ENCODE data around the gene RNPEP. TPM values are rescaled to one million over a fixed set of nuclear protein-coding genes. Genes with fewer than 3 reads are reported as not detected.

Gene RNPEP
- total and polyA plus RNA-seq, 2 of the 8 experiments (the other 6 are each of a cell fraction or from before 2014, with no cell fraction given), result 34.1 to 51.1 TPM

DNA sequence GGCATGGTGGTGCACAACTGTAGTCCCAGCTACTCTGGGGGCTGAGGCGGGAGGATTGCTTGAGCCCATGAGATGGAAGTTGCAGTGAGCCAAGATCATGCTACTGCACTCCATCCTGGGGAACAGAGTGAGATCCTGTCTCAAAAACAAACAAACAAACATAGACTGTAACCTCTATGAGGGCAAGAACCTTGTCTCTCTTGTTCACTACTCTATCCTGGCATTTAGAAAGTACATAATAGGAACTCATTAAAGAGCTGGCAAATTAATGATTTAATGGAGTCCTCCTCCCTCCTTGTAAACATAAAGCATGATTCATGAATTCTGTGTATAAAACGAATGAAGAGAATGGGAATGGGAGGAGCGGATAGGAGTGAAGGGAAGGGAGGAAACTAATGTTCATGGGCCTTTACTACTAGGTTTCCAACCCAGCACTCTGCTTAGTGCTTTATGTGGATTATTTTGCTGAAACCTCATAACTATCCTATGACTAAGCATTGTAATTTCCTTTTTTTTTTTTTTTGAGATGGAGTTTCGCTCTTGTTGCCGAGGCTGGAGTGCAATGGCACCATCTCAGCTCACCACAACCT lies 44.7 kb upstream of the RNPEP start:
- H3K9me3 ChIP-seq (ENCODE audit: insufficient read depth in 2 of 2, low read depth in 1 of 2, low read length in 1 of 2), result no peaks in the 10 kb centered on the region
- no peaks in the 10 kb centered on the region for H3K27me3 ChIP-seq (replicated peaks in 1 of 4; ENCODE audit: control insufficient read depth in 3 of 4, extremely low read depth in 1 of 4, insufficient read depth in 3 of 4, low read length in 3 of 4)
- FAIRE-seq (no peak), DNase-seq (ENCODE audit: low read depth in 1 of 2, low spot score in 2 of 2) (no peak)
- H4K8ac ChIP-seq (ENCODE audit: extremely low read depth, insufficient read depth, low read length), result no peak overlapping the region
- ChIA-PET CTCF (ENCODE audit: partially characterized antibody) (interaction anchor here (0.7 to 1.7 kb wide), 6 partner anchors 8 to 1297 kb away, joined by 4 to 10 read pairs (median 6); partner anchors contain the start of gene LMOD1), POLR2A (ENCODE audit: partially characterized antibody) (interaction anchor here (0.9 to 1.3 kb wide), 2 partner anchors 12 to 42 kb away, joined by 3 read pairs; no protein-coding TSS in a partner anchor)
- no peaks in the 10 kb centered on the region for H3K79me2 ChIP-seq (ENCODE audit: control insufficient read depth in 1 of 2, insufficient read depth in 2 of 2, low read length in 2 of 2)
- H4K20me1 ChIP-seq (replicated peaks in 1 of 2; ENCODE audit: control insufficient read depth in 1 of 2, insufficient read depth in 2 of 2, low read length in 2 of 2), result no peaks in the 10 kb centered on the region
- H3K23me2 ChIP-seq (ENCODE audit: low read depth, low read length), result no peaks in the 10 kb centered on the region; the same call in 1 of the 2 replicates
- no peak for TF ChIP-seq CHD2 (IDR thresholded peaks at IDR 0.05; ENCODE audit: low read length)
- TF ChIP-seq SIN3A (conservative IDR thresholded peaks at IDR 0.05 in 1 of 2, IDR thresholded peaks at IDR 0.05 in 1 of 2; ENCODE audit: low read depth in 1 of 2, low read length in 2 of 2), result no peak
- TF ChIP-seq NRF1 (IDR thresholded peaks at IDR 0.05; ENCODE audit: low read depth, low read length), result no peak
- TF ChIP-seq TBP (IDR thresholded peaks at IDR 0.05; ENCODE audit: low read depth, low read length), result no peak
- no peak for TF ChIP-seq SRF (IDR thresholded peaks at IDR 0.05; ENCODE audit: low read depth, low read length)
- TF ChIP-seq PHF8 (conservative IDR thresholded peaks at IDR 0.05; ENCODE audit: low read depth, low read length), result no peak
- TF ChIP-seq POLR2AphosphoS5 (IDR thresholded peaks at IDR 0.05; ENCODE audit: low read depth, low read length), result no peak
- no peak for TF ChIP-seq GTF2F1 (IDR thresholded peaks at IDR 0.05; ENCODE audit: borderline replicate concordance, low read depth, low read length)
- no peak for TF ChIP-seq BACH1 (IDR thresholded peaks at IDR 0.05; ENCODE audit: low read length)
- no peak for TF ChIP-seq TCF12 (IDR thresholded peaks at IDR 0.05; ENCODE audit: low read depth, low read length)
- no peak for TF ChIP-seq HDAC2 (IDR thresholded peaks at IDR 0.05; ENCODE audit: borderline replicate concordance in 1 of 2, low read depth in 2 of 2, low read length in 2 of 2)
- H3K23ac ChIP-seq (ENCODE audit: insufficient read length), result no peak overlapping the region
- no peaks in the 10 kb centered on the region for H3K79me1 ChIP-seq (ENCODE audit: low read depth, low read length)
- H4K91ac ChIP-seq (replicated peaks; ENCODE audit: insufficient read length, low read length), result no peak overlapping the region
- no peak overlapping the region for H2AK5ac ChIP-seq (ENCODE audit: low read depth, low read length)
- H2BK12ac ChIP-seq (ENCODE audit: low read depth, low read length), result no peak overlapping the region
- H3K4ac ChIP-seq (replicated peaks; ENCODE audit: insufficient read length, low read depth, low read length), result no peak overlapping the region
- H2BK15ac ChIP-seq (ENCODE audit: low read length), result no peak overlapping the region
- no peak overlapping the region for H3K14ac ChIP-seq (ENCODE audit: insufficient read length)
- H4K5ac ChIP-seq (ENCODE audit: insufficient read length, low read depth, low read length), result no peak overlapping the region
- H2BK5ac ChIP-seq (ENCODE audit: low read depth, low read length), result no peak overlapping the region
- H3K56ac ChIP-seq (replicated peaks; ENCODE audit: insufficient read length, low read depth, low read length), result no peak overlapping the region
- H3K9ac ChIP-seq (replicated peaks in 1 of 4; ENCODE audit: extremely low read depth in 1 of 4, low read depth in 3 of 4, low read length in 3 of 4), result no peak overlapping the region
- H2BK120ac ChIP-seq (replicated peaks; ENCODE audit: low read depth, low read length), result no peak overlapping the region
- H3K18ac ChIP-seq (ENCODE audit: extremely low read depth, low read length), result no peak overlapping the region
- H2BK20ac ChIP-seq (ENCODE audit: low read length), result no peak overlapping the region
- H3K27ac ChIP-seq (ENCODE audit: low read depth, low read length), result no peak overlapping the region
- H3K4me2 ChIP-seq (ENCODE audit: insufficient read depth in 1 of 2, low read depth in 2 of 2, low read length in 2 of 2), result no peak overlapping the region
- WGBS, 2 experiments (ENCODE audit: extremely low coverage in 1 of 2, insufficient coverage in 1 of 2, insufficient read length in 1 of 2, insufficient replicate concordance in 2 of 2, low coverage in 1 of 2, low lambda C conversion rate in 2 of 2, missing lambda C conversion rate in 1 of 2), result 87 to 100% methylated on average over 2 to 5 of the region's 5 CpGs
- H3K36me3 ChIP-seq (ENCODE audit: control insufficient read depth in 2 of 4, insufficient read depth in 4 of 4, low read length in 3 of 4), result no peaks in the 10 kb centered on the region
- H3K4me3 ChIP-seq (ENCODE audit: extremely low read depth in 1 of 4, insufficient read depth in 2 of 4, low read depth in 3 of 4, low read length in 4 of 4), result no peak overlapping the region
- no peak overlapping the region for H2AFZ ChIP-seq (ENCODE audit: low read length)
- H3K4me1 ChIP-seq (replicated peaks in 1 of 4; ENCODE audit: control insufficient read depth in 3 of 4, insufficient read depth in 4 of 4, low read length in 3 of 4), result peaks cover 4 to 7% (median 4%) of the 10 kb centered on the region in 4 experiments; a peak in 5 of 7 replicates
